Thyroid gland (tissue), 4 donors: ENCODE results near the gene PMM2. TPM values are rescaled to one million over a fixed set of nuclear protein-coding genes. Genes with fewer than 3 reads are reported as not detected.

ENCODE experiments used
- DNase-seq, 2 donors: peaks; one replicate each; pipeline ENCODE4 v3.0.0-alpha.2; 2019
- H3K27ac ChIP-seq, 3 donors: fragments of 200-600 bp; sonication (generic); 1 replicate in 2 of 3; 2 replicates in 1 of 3; pipeline ENCODE4 v1.5.1; 2016 to 2019; ENCODE audit warnings: mild to moderate bottlenecking in 1 of 3, moderate library complexity in 1 of 3
- H3K27me3 ChIP-seq: fragments of 200-600 bp; sonication (generic); one replicate; pipeline ENCODE4 v1.5.1; 2019
- H3K36me3 ChIP-seq, 2 donors: fragments of 200-600 bp; sonication (generic); one replicate each; pipeline ENCODE4 v1.5.1; 2016 to 2019
- H3K4me1 ChIP-seq, 2 donors: fragments of 200-600 bp; sonication (generic); one replicate each; pipeline ENCODE4 v1.5.1; 2017 to 2019
- H3K4me3 ChIP-seq, 3 donors: fragments of 200-600 bp; sonication (generic); replicated peaks in 1 of 3; 1 replicate in 2 of 3; 2 replicates in 1 of 3; pipeline ENCODE4 v1.5.1; 2016; ENCODE audit warnings: mild to moderate bottlenecking in 1 of 3
- H3K9me3 ChIP-seq: fragments of 200-600 bp; sonication (generic); one replicate; pipeline ENCODE4 v1.5.1; 2017
- POLR2A ChIP-seq, 2 donors: fragments of 450-650 bp; IDR thresholded peaks; one replicate each; pipeline ENCODE4 v1.6.1; 2017; ENCODE audit warnings: antibody characterized with exemption in 2 of 2, mild to moderate bottlenecking in 2 of 2, moderate library complexity in 1 of 2
- whole genome bisulfite sequencing, 2 donors: methylation state at CpG; one replicate each; pipeline ENCODE4 v1.1.5; 2017; 5-methylcytosine and 5-hydroxymethylcytosine counted together
- intact Hi-C: fragments of 100-400 bp; cut with DNase I; formaldehyde crosslinking; loops from one replicate; pipeline ENCODE4 v1.15.1; 2023
- total RNA-seq, 4 donors: library from RNA; depleted of rRNA; stranded (reverse); fragments of >200 nt; gene quantifications; one replicate each; pipeline ENCODE4 v1.2.3, GENCODE V29; 2016
- TF ChIP-seq, protein P1 (sequence below), 6 experiments: fragments of 200-600 bp in 3 of 6; fragments of 450-650 bp in 3 of 6; sonication (generic) in 3 of 6; IDR thresholded peaks; one replicate each; pipeline ENCODE4 v1.5.1; 2016 to 2019; ENCODE audit warnings: antibody characterized with exemption in 6 of 6, mild to moderate bottlenecking in 2 of 6, inconsistent platforms in 1 of 6, moderate library complexity in 1 of 6

Gene PMM2
- total RNA-seq, 4 donors from 2014 or later = 26.2 to 49.6 (median 30.8) TPM

DNA sequence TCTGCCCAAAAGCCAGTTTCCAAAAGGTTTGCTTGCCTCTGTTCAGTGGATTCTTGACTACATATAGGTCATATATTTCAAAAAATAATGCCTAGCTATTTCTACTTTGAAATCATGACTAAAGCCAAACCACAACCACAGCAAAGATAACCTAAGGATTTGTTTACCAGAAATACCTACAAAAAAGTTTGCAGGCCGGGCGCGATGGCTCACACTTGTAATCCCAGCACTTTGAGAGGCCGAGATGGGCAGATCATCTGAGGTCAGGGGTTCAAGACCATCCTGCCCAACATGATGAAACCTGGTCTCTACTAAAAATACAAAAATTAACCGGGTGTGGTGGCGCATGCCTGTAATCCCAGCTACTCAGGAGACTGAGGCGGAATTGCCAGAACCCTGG is 56.0 kb downstream of the PMM2 start:
- DNase-seq = no peak
- peaks cover 13 to 24% of the 10 kb centered on the region in 2 donors for H3K36me3 ChIP-seq
- no peaks in the 10 kb centered on the region for H3K9me3 ChIP-seq
- no peaks in the 10 kb centered on the region for H3K27me3 ChIP-seq
- no peak overlapping the region for H3K27ac ChIP-seq
- H3K4me3 ChIP-seq = no peak overlapping the region
- WGBS, 2 donors = 88 to 93% methylated on average over 7 of the region's 7 CpGs
- intact Hi-C loops = no loop called here
- TF ChIP-seq, protein P1, sequence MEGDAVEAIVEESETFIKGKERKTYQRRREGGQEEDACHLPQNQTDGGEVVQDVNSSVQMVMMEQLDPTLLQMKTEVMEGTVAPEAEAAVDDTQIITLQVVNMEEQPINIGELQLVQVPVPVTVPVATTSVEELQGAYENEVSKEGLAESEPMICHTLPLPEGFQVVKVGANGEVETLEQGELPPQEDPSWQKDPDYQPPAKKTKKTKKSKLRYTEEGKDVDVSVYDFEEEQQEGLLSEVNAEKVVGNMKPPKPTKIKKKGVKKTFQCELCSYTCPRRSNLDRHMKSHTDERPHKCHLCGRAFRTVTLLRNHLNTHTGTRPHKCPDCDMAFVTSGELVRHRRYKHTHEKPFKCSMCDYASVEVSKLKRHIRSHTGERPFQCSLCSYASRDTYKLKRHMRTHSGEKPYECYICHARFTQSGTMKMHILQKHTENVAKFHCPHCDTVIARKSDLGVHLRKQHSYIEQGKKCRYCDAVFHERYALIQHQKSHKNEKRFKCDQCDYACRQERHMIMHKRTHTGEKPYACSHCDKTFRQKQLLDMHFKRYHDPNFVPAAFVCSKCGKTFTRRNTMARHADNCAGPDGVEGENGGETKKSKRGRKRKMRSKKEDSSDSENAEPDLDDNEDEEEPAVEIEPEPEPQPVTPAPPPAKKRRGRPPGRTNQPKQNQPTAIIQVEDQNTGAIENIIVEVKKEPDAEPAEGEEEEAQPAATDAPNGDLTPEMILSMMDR (IDR thresholded peaks at IDR 0.05) = no peak
- TF ChIP-seq POLR2A (IDR thresholded peaks at IDR 0.05) = no peak
- H3K4me1 ChIP-seq = peaks cover 0 to 7% of the 10 kb centered on the region in 2 donors

DNA sequence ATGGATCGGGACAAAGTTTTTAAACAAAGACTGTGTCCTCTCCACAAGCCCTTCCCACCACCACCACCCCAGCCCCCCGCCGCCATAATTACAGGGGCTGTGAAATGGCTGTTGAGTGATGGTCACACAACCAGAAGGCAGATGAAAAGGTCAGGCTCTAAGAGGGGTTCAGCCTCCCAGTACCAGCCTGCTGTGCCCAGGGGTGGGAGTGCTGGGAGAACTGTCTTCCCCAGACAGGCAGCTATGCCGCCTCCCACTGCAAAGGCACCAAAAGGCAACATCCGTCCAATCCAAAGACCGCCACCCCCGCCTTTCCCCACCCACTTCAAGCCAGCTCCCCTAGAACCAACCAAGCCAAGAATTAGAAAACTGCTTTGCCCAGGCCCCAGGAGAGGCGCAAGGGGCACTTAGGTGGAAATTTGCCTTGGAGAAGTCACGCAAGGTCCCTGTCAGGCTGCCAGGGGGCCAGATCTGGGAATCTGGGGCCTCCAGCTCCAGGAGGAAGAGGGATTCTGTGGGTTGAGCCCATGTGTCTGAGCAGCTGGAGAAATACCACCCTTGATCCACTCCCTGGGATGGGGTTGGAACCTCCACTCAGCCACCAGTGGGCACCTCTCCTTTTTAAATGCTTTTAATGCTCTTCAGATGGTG is 56.8 kb downstream of the PMM2 start:
- 93% methylated on average over 9 of the region's 9 CpGs for WGBS, 2 donors
- TF ChIP-seq, protein P1 (IDR thresholded peaks at IDR 0.05) = no peak
- TF ChIP-seq POLR2A (IDR thresholded peaks at IDR 0.05) = no peak
- Histone ChIP-seq H3K4me1 (peaks cover 0 to 7% of the 10 kb centered on the region in 2 donors), H3K27me3 (no peaks in the 10 kb centered on the region), H3K36me3 (peaks cover 6 to 24% of the 10 kb centered on the region in 2 donors), H3K9me3 (no peaks in the 10 kb centered on the region), H3K27ac (peak overlapping the region in 1 of 3 donors; percentile 28), H3K4me3 (no peak overlapping the region)
- intact Hi-C loops = no loop called here
- DNase-seq = no peak

DNA sequence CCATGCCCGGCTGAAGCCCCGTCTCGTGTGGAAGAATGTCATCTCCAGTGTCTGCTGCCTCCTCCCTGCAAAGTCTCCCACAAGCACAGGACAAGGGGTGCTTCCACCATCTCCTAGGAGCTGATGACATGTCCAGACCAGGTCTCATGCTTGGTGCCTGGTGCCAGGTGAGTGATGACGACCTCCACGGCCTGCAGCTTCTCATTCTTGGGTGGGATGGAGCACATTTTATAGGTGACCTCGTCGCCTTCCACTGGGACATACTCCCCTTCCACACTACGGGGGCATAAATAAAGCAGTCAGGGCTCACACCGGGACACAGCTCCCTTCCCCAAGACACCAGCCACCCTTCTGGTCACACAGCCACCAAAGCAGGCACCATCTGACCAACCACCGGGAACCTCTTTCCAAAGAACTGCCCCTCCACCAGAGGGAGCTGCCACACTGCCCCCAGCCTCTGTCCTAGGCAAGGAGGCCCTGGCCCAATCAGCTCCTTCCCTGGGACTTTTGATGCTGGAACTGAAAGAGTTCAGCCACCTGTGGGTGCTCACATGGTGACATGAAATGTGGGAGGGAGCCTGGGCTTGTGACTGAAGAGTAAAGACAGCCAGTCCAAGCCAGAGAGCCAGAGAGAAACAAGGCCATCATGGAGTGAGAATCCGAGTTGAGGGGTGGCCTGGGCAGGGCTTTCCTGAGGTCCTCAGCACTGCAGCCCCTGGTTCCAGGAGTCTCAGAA is 57.6 kb downstream of the PMM2 start:
- no peaks in the 10 kb centered on the region for H3K4me1 ChIP-seq
- H3K36me3 ChIP-seq = peaks cover 0 to 16% of the 10 kb centered on the region in 2 donors
- no peak for DNase-seq
- H3K27ac ChIP-seq = no peak overlapping the region
- TF ChIP-seq, protein P1 (IDR thresholded peaks at IDR 0.05) = no peak
- TF ChIP-seq POLR2A (IDR thresholded peaks at IDR 0.05) = no peak
- no peaks in the 10 kb centered on the region for H3K27me3 ChIP-seq
- WGBS, 2 donors = 89 to 98% methylated on average over 10 to 11 of the region's 11 CpGs
- H3K4me3 ChIP-seq = no peak overlapping the region
- H3K9me3 ChIP-seq = no peaks in the 10 kb centered on the region
- intact Hi-C loops = no loop called here

DNA sequence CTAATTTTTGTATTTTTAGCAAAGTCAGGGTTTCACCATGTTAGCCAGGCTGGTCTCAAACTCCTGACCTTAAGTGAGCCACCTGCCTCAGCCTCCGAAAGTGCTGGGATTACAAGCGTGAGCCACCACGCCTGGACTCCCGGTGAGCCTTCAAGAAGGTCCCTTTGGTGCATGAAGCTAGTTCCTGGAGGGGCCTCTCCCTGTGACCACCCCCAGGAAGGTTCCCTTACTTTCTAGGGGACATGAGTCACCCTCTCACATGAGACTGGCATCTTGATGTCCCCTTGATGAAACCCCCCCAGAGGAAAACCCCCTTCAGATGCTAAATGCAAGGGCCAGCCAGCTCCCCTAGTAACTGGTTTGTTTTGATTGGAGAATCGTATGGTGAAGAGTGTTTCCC is 58.3 kb downstream of the PMM2 start:
- TF ChIP-seq, protein P1 (IDR thresholded peaks at IDR 0.05) = no peak
- TF ChIP-seq POLR2A (IDR thresholded peaks at IDR 0.05) = no peak
- DNase-seq = no peak
- no peaks in the 10 kb centered on the region for H3K27me3 ChIP-seq
- H3K4me1 ChIP-seq = no peaks in the 10 kb centered on the region
- 52 to 68% methylated on average over 5 of the region's 5 CpGs for WGBS, 2 donors
- no peaks in the 10 kb centered on the region for H3K9me3 ChIP-seq
- no peak overlapping the region for H3K27ac ChIP-seq
- H3K4me3 ChIP-seq = no peak overlapping the region
- intact Hi-C loops = no loop called here
- peaks cover 0 to 15% of the 10 kb centered on the region in 2 donors for H3K36me3 ChIP-seq
